KMS-11 (cell line): ENCODE measurements around the gene SNX1.
"Not testable (repeated sequence)": the region's sequence is repeated elsewhere in the genome, so short reads cannot be mapped to it uniquely, and the experiment has no call there.

Experiments
- H2AFZ ChIP-seq: fragments of 200-600 bp; sonication (generic); 2 replicates; pipeline ENCODE4 v1.6.1; 2016; ENCODE audit warnings: antibody characterized with exemption, mixed run types, low read depth
- H3K27ac ChIP-seq: fragments of 200-600 bp; sonication (generic); 2 replicates; pipeline ENCODE4 v1.6.1; 2016; ENCODE audit warnings: mild to moderate bottlenecking, mixed run types
- H3K27me3 ChIP-seq: fragments of 200-600 bp; sonication (generic); 2 replicates; pipeline ENCODE4 v1.6.1; 2017; ENCODE audit warnings: mild to moderate bottlenecking, low read depth, mixed run types, moderate library complexity; ENCODE audit not compliant: insufficient read depth
- H3K36me3 ChIP-seq: fragments of 200-600 bp; sonication (generic); 2 replicates; pipeline ENCODE4 v1.6.1; 2017; ENCODE audit warnings: mild to moderate bottlenecking, mixed run types; ENCODE audit not compliant: insufficient read depth
- H3K4me1 ChIP-seq: fragments of 200-600 bp; sonication (generic); 2 replicates; pipeline ENCODE4 v1.6.1; 2016; ENCODE audit warnings: mild to moderate bottlenecking, low read depth, mixed run types; ENCODE audit not compliant: poor library complexity, severe bottlenecking
- H3K4me2 ChIP-seq: fragments of 200-600 bp; sonication (generic); 2 replicates; pipeline ENCODE4 v1.7.0; 2016; ENCODE audit warnings: mild to moderate bottlenecking, mixed run types
- H3K4me3 ChIP-seq: fragments of 200-600 bp; sonication (generic); IDR thresholded peaks from 2 replicates; pipeline ENCODE4 v1.6.1; 2017; ENCODE audit warnings: low read depth, low read length, mixed read lengths; ENCODE audit not compliant: insufficient read depth
- H3K79me2 ChIP-seq: fragments of 200-600 bp; sonication (generic); 2 replicates; pipeline ENCODE4 v1.6.1; 2016; ENCODE audit warnings: low read depth, mixed run types; ENCODE audit not compliant: insufficient read depth
- H3K9ac ChIP-seq: fragments of 200-600 bp; sonication (generic); 2 replicates; pipeline ENCODE4 v1.6.1; 2016; ENCODE audit warnings: mild to moderate bottlenecking, mixed run types
- H4K20me1 ChIP-seq: fragments of 200-600 bp; sonication (generic); 2 replicates; pipeline ENCODE4 v1.6.1; 2016; ENCODE audit warnings: mild to moderate bottlenecking, mixed run types; ENCODE audit not compliant: insufficient read depth
- CTCF ChIP-seq: fragments of 200-600 bp; sonication (generic); conservative IDR thresholded peaks from 2 replicates; pipeline ENCODE4 v1.6.1; 2017; ENCODE audit warnings: low read depth, mild to moderate bottlenecking, antibody characterized with exemption, low read length, moderate library complexity, mixed read lengths

Gene SNX1

GRCh38 chr15:64051093-64051402 is 44.7 kb upstream of the SNX1 start:
- Histone ChIP-seq H3K27ac (no peak overlapping the region), H3K4me2 (no peak overlapping the region), H3K79me2 (no peaks in the 10 kb centered on the region), H3K4me3 (no peak overlapping the region), H3K27me3 (no peaks in the 10 kb centered on the region), H3K9ac (no peak overlapping the region), H3K36me3 (no peaks in the 10 kb centered on the region), H2AFZ (no peak overlapping the region), H3K4me1 (peaks cover 4% of the 10 kb centered on the region), H4K20me1 (no peaks in the 10 kb centered on the region)
- TF ChIP-seq CTCF, result no peak

- no peak overlapping the region for H3K27ac ChIP-seq
- H3K36me3 ChIP-seq, result no peaks in the 10 kb centered on the region
- H3K79me2 ChIP-seq, result no peaks in the 10 kb centered on the region
- no peaks in the 10 kb centered on the region for H4K20me1 ChIP-seq
- peaks cover 4% of the 10 kb centered on the region for H3K4me1 ChIP-seq
- no peaks in the 10 kb centered on the region for H3K27me3 ChIP-seq
- TF ChIP-seq CTCF, result no peak
- no peak overlapping the region for H2AFZ ChIP-seq
- H3K4me3 ChIP-seq, result no peak overlapping the region
- H3K9ac ChIP-seq, result no peak overlapping the region
- H3K4me2 ChIP-seq, result no peak overlapping the region
Observed at GRCh38 chr15:64051407-64052259, 44.1 kb upstream of the SNX1 start.

GRCh38 chr15:64052925-64053491 is 42.8 kb upstream of the SNX1 start:
- no peak overlapping the region for H3K27ac ChIP-seq
- no peaks in the 10 kb centered on the region for H3K79me2 ChIP-seq
- no peaks in the 10 kb centered on the region for H3K36me3 ChIP-seq
- no peaks in the 10 kb centered on the region for H3K27me3 ChIP-seq
- H3K4me1 ChIP-seq, result no peaks in the 10 kb centered on the region
- no peak overlapping the region for H3K4me2 ChIP-seq
- no peak overlapping the region for H3K9ac ChIP-seq
- no peaks in the 10 kb centered on the region for H4K20me1 ChIP-seq
- TF ChIP-seq CTCF, result no peak
- H3K4me3 ChIP-seq, result no peak overlapping the region
- H2AFZ ChIP-seq, result no peak overlapping the region

GRCh38 chr15:64053674-64054073 is 42.1 kb upstream of the SNX1 start:
- H3K79me2 ChIP-seq, H3K27me3 ChIP-seq, H3K4me1 ChIP-seq, H3K9ac ChIP-seq, H4K20me1 ChIP-seq, H3K27ac ChIP-seq, H3K36me3 ChIP-seq, H2AFZ ChIP-seq, H3K4me3 ChIP-seq, H3K4me2 ChIP-seq: not testable (repeated sequence)

- Histone ChIP-seq H3K79me2 (no peaks in the 10 kb centered on the region), H3K27ac (no peak overlapping the region), H3K27me3 (no peaks in the 10 kb centered on the region), H3K9ac (no peak overlapping the region), H2AFZ (no peak overlapping the region), H3K4me3 (no peak overlapping the region), H3K4me1 (no peaks in the 10 kb centered on the region), H3K4me2 (no peak overlapping the region), H4K20me1 (no peaks in the 10 kb centered on the region), H3K36me3 (no peaks in the 10 kb centered on the region)
- no peak for TF ChIP-seq CTCF
Observed at GRCh38 chr15:64058279-64058678, 37.5 kb upstream of the SNX1 start.

- not testable (repeated sequence) for H3K9ac ChIP-seq, H3K27ac ChIP-seq, H3K4me2 ChIP-seq, H3K36me3 ChIP-seq, H4K20me1 ChIP-seq, H3K4me1 ChIP-seq, H2AFZ ChIP-seq, H3K27me3 ChIP-seq, H3K4me3 ChIP-seq, H3K79me2 ChIP-seq
Observed at GRCh38 chr15:64059104-64059503, 36.7 kb upstream of the SNX1 start.
